Measurements from ENCODE around the gene CXADR. TPM values are rescaled to one million over a fixed set of nuclear protein-coding genes. Genes with fewer than 3 reads are reported as not detected.

CXADR gene
- total RNA-seq, 3 donors from 2014 or later (not counting 1 experiment from before 2014, with no cell fraction given): 0.10 TPM; not detected in 2

- no peaks in the 10 kb centered on the region for H3K4me1 ChIP-seq (ENCODE audit: control insufficient read depth, insufficient read depth, low read length)
- H3K36me3 Mint-ChIP-seq: no peaks in the 10 kb centered on the region
- H3K9me3 ChIP-seq (ENCODE audit: control insufficient read depth, insufficient read depth, low read length): no peaks in the 10 kb centered on the region
- peaks cover 2% of the 10 kb centered on the region for H3K27me3 ChIP-seq (ENCODE audit: control insufficient read depth, insufficient read depth, low read length)
- no peak overlapping the region for H3K4me3 ChIP-seq (ENCODE audit: low read length)
- no peak for DNase-seq
- H3K27ac Mint-ChIP-seq: no peak overlapping the region
- H3K4me1 Mint-ChIP-seq: no peaks in the 10 kb centered on the region
- no peaks in the 10 kb centered on the region for H3K36me3 ChIP-seq (ENCODE audit: control insufficient read depth, insufficient read depth, low read length)
- intact Hi-C loops (cut with micrococcal nuclease): no loop called here
- TF ChIP-seq CTCF (IDR thresholded peaks at IDR 0.05): no peak
- no peak overlapping the region for H3K27ac ChIP-seq (ENCODE audit: low read length)
- no peak overlapping the region for H3K4me3 Mint-ChIP-seq
- no peaks in the 10 kb centered on the region for H3K9me3 Mint-ChIP-seq
- peaks cover 1 to 5% of the 10 kb centered on the region in 2 donors for H3K27me3 Mint-ChIP-seq (ENCODE audit: low read depth in 2 of 2)
- no peak for ATAC-seq
- WGBS (ENCODE audit: insufficient coverage): 90% methylated on average over 6 of the region's 6 CpGs
These were observed 59.6 kb downstream of the CXADR start for GRCh38 chr21:17572431-17572830.

GRCh38 chr21:17575076-17575475 lies 62.2 kb downstream of the CXADR start:
- Histone ChIP-seq H3K4me3 (ENCODE audit: low read length) (no peak overlapping the region), H3K27ac (ENCODE audit: low read length) (no peak overlapping the region), H3K36me3 (ENCODE audit: control insufficient read depth, insufficient read depth, low read length) (no peaks in the 10 kb centered on the region), H3K27me3 (ENCODE audit: control insufficient read depth, insufficient read depth, low read length) (peaks cover 1% of the 10 kb centered on the region), H3K4me1 (ENCODE audit: control insufficient read depth, insufficient read depth, low read length) (no peaks in the 10 kb centered on the region), H3K9me3 (ENCODE audit: control insufficient read depth, insufficient read depth, low read length) (no peaks in the 10 kb centered on the region)
- intact Hi-C loops (cut with micrococcal nuclease): no loop called here
- Mint-ChIP-seq H3K4me3 (no peak overlapping the region), H3K4me1 (no peaks in the 10 kb centered on the region), H3K27me3 (ENCODE audit: low read depth in 2 of 2) (peaks cover 10 to 12% of the 10 kb centered on the region in 2 donors), H3K9me3 (no peaks in the 10 kb centered on the region), H3K36me3 (no peaks in the 10 kb centered on the region), H3K27ac (no peak overlapping the region)
- ATAC-seq (no peak), DNase-seq (no peak)
- WGBS (ENCODE audit: insufficient coverage): 88% methylated on average over 5 of the region's 5 CpGs
- no peak for TF ChIP-seq CTCF (IDR thresholded peaks at IDR 0.05)

- Histone ChIP-seq H3K4me3 (ENCODE audit: low read length) (no peak overlapping the region), H3K27ac (ENCODE audit: low read length) (no peak overlapping the region), H3K4me1 (ENCODE audit: control insufficient read depth, insufficient read depth, low read length) (no peaks in the 10 kb centered on the region), H3K27me3 (ENCODE audit: control insufficient read depth, insufficient read depth, low read length) (no peaks in the 10 kb centered on the region), H3K36me3 (ENCODE audit: control insufficient read depth, insufficient read depth, low read length) (no peaks in the 10 kb centered on the region), H3K9me3 (ENCODE audit: control insufficient read depth, insufficient read depth, low read length) (no peaks in the 10 kb centered on the region)
- H3K36me3 Mint-ChIP-seq: no peaks in the 10 kb centered on the region
- peaks cover 10 to 12% of the 10 kb centered on the region in 2 donors for H3K27me3 Mint-ChIP-seq (ENCODE audit: low read depth in 2 of 2)
- no peak for ATAC-seq
- H3K27ac Mint-ChIP-seq: no peak overlapping the region
- 79% methylated on average over 2 of the region's 5 CpGs for WGBS (ENCODE audit: insufficient coverage)
- DNase-seq: no peak
- H3K4me3 Mint-ChIP-seq: no peak overlapping the region
- intact Hi-C loops (cut with micrococcal nuclease): no loop called here
- no peaks in the 10 kb centered on the region for H3K9me3 Mint-ChIP-seq
- TF ChIP-seq CTCF (IDR thresholded peaks at IDR 0.05): no peak
- H3K4me1 Mint-ChIP-seq: no peaks in the 10 kb centered on the region
These were observed 63.4 kb downstream of the CXADR start for GRCh38 chr21:17576080-17576835.

- H3K4me3 Mint-ChIP-seq: no peak overlapping the region
- no peaks in the 10 kb centered on the region for H3K36me3 Mint-ChIP-seq
- H3K9me3 Mint-ChIP-seq: no peaks in the 10 kb centered on the region
- peaks cover 12 to 16% of the 10 kb centered on the region in 2 donors for H3K27me3 Mint-ChIP-seq (ENCODE audit: low read depth in 2 of 2)
- Histone ChIP-seq H3K27me3 (ENCODE audit: control insufficient read depth, insufficient read depth, low read length) (no peaks in the 10 kb centered on the region), H3K9me3 (ENCODE audit: control insufficient read depth, insufficient read depth, low read length) (no peaks in the 10 kb centered on the region), H3K27ac (ENCODE audit: low read length) (no peak overlapping the region), H3K4me3 (ENCODE audit: low read length) (no peak overlapping the region), H3K4me1 (ENCODE audit: control insufficient read depth, insufficient read depth, low read length) (no peaks in the 10 kb centered on the region), H3K36me3 (ENCODE audit: control insufficient read depth, insufficient read depth, low read length) (no peaks in the 10 kb centered on the region)
- H3K27ac Mint-ChIP-seq: no peak overlapping the region
- 100% methylated on average over 1 of the region's 1 CpG for WGBS (ENCODE audit: insufficient coverage)
- no peaks in the 10 kb centered on the region for H3K4me1 Mint-ChIP-seq
- no peak for DNase-seq
- no peak for TF ChIP-seq CTCF (IDR thresholded peaks at IDR 0.05)
- intact Hi-C loops (cut with micrococcal nuclease): no loop called here
- ATAC-seq: no peak
These were observed 64.9 kb downstream of the CXADR start for GRCh38 chr21:17577701-17578100.
